Melanocyte of skin (primary cell): ENCODE results near the gene OR1J4. TPM values are rescaled to one million over a fixed set of nuclear protein-coding genes. Genes with fewer than 3 reads are reported as not detected.

Experiments used
- total RNA-seq, 2 donors: library from RNA; depleted of rRNA; stranded (reverse); fragments of >200 nt; gene quantifications; 2 replicates each; pipeline ENCODE4 v1.2.3, GENCODE V29; 2012

OR1J4 gene
- total RNA-seq = not detected

GRCh38 chr9:122518841-122519240 is at the start of gene OR1J4:
OR1J4 (plus strand) TSS chr9:122519141; CDS start chr9:122519141, 0 bp downstream.

GRCh38 chr9:122477826-122478225 is 41.1 kb upstream of the OR1J4 start, which contains the start of gene OR1J1:
OR1J1 (minus strand) TSS chr9:122477926; CDS start chr9:122477926, 0 bp downstream.

GRCh38 chr9:122510502-122510901 is 8.4 kb upstream of the OR1J4 start, which contains the start of gene OR1J2:
OR1J2 (plus strand) TSS chr9:122510802; CDS start chr9:122510802, 0 bp downstream.

GRCh38 chr9:122527193-122527592 is 8.3 kb downstream of the OR1J4 start, which contains the start of gene OR1N1:
OR1N1 (minus strand) TSS chr9:122527293; CDS start chr9:122527293, 0 bp downstream.

GRCh38 chr9:122552812-122553211 is 33.9 kb downstream of the OR1J4 start, which contains the start of gene OR1N2:
OR1N2 (plus strand) TSS chr9:122553112; CDS start chr9:122553212, 100 bp downstream.

Other genes with a start within 250 kb of the OR1J4 start
- gene PTGS1, start 148.1 kb upstream of the OR1J4 start, total RNA-seq = under 1 TPM; under 0.01 TPM
- gene OR1J1, start 41.2 kb upstream of the OR1J4 start, total RNA-seq = not detected
- not detected for gene OR1J2, start 8.3 kb upstream of the OR1J4 start, total RNA-seq
- not detected for gene OR1N1, start 8.2 kb downstream of the OR1J4 start, total RNA-seq
- not detected for gene OR1N2, start 34.0 kb downstream of the OR1J4 start, total RNA-seq
- gene OR1L8, start 64.2 kb downstream of the OR1J4 start, total RNA-seq = not detected
- not detected for gene OR1Q1, start 95.6 kb downstream of the OR1J4 start, total RNA-seq
- not detected for gene OR1B1, start 138.5 kb downstream of the OR1J4 start, total RNA-seq
- not detected for gene OR1L1, start 142.6 kb downstream of the OR1J4 start, total RNA-seq
- gene OR1L3, start 156.0 kb downstream of the OR1J4 start, total RNA-seq = not detected
- not detected for gene OR1L4, start 204.8 kb downstream of the OR1J4 start, total RNA-seq
- gene OR1L6, start 223.2 kb downstream of the OR1J4 start, total RNA-seq = not detected